ENCODE results near the gene BRINP3. TPM values are rescaled to one million over a fixed set of nuclear protein-coding genes. Genes with fewer than 3 reads are reported as not detected.

Gene BRINP3
- total RNA-seq, 1 experiment from 2014 or later: not detected

- ChIA-PET POLR2A (ENCODE audit: low non-redundant PET) (no interaction called here), CTCF (no interaction called here)
- TF ChIP-seq EZH2 (IDR thresholded peaks at IDR 0.05; ENCODE audit: borderline replicate concordance, low read depth, low read length, poor library complexity, severe bottlenecking): no peak
- no peak for TF ChIP-seq CTCF (conservative IDR thresholded peaks at IDR 0.05; ENCODE audit: low read depth, low read length)
- H3K27me3 ChIP-seq (replicated peaks; ENCODE audit: insufficient read depth, low read depth, low read length, poor library complexity): no peaks in the 10 kb centered on the region
- no peaks in the 10 kb centered on the region for H3K9me3 ChIP-seq (ENCODE audit: low read depth, low read length, poor library complexity, severe bottlenecking)
- no peaks in the 10 kb centered on the region for H3K36me3 ChIP-seq (ENCODE audit: insufficient read depth, low read length, poor library complexity, severe bottlenecking)
- intact Hi-C loops (cut with micrococcal nuclease; ENCODE audit: unreplicated experiment): no loop called here
- DNase-seq (ENCODE audit: low spot score): no peak
- no TSS peak for BruUV-seq (replicated peaks)
- no peak overlapping the region for H3K4me3 ChIP-seq (ENCODE audit: low read depth, low read length, poor library complexity, severe bottlenecking)
- H3K4me1 ChIP-seq (ENCODE audit: insufficient read depth, low read length, poor library complexity, severe bottlenecking): no peaks in the 10 kb centered on the region
- H3K27ac ChIP-seq (ENCODE audit: low read depth, low read length, poor library complexity, severe bottlenecking): no peak overlapping the region
Observed at GRCh38 chr1:190367200-190367599, 110.5 kb downstream of the BRINP3 start.

- Histone ChIP-seq H3K27me3 (replicated peaks; ENCODE audit: insufficient read depth, low read depth, low read length, poor library complexity) (no peaks in the 10 kb centered on the region), H3K4me3 (ENCODE audit: low read depth, low read length, poor library complexity, severe bottlenecking) (no peak overlapping the region), H3K9me3 (ENCODE audit: low read depth, low read length, poor library complexity, severe bottlenecking) (no peaks in the 10 kb centered on the region), H3K36me3 (ENCODE audit: insufficient read depth, low read length, poor library complexity, severe bottlenecking) (no peaks in the 10 kb centered on the region), H3K27ac (ENCODE audit: low read depth, low read length, poor library complexity, severe bottlenecking) (no peak overlapping the region), H3K4me1 (ENCODE audit: insufficient read depth, low read length, poor library complexity, severe bottlenecking) (no peaks in the 10 kb centered on the region)
- no TSS peak for BruUV-seq (replicated peaks)
- POLR2A ChIA-PET (ENCODE audit: low non-redundant PET): no interaction called here
- intact Hi-C loops (cut with micrococcal nuclease; ENCODE audit: unreplicated experiment): no loop called here
- no peak for TF ChIP-seq CTCF (conservative IDR thresholded peaks at IDR 0.05; ENCODE audit: low read depth, low read length)
- TF ChIP-seq EZH2 (IDR thresholded peaks at IDR 0.05; ENCODE audit: borderline replicate concordance, low read depth, low read length, poor library complexity, severe bottlenecking): no peak
- DNase-seq (ENCODE audit: low spot score): no peak
- CTCF ChIA-PET: no interaction called here
Observed at GRCh38 chr1:190365283-190365682, 112.4 kb downstream of the BRINP3 start.

GRCh38 chr1:190353538-190354101 lies 124.0 kb downstream of the BRINP3 start:
- TF ChIP-seq EZH2 (IDR thresholded peaks at IDR 0.05; ENCODE audit: borderline replicate concordance, low read depth, low read length, poor library complexity, severe bottlenecking) (no peak), CTCF (conservative IDR thresholded peaks at IDR 0.05; ENCODE audit: low read depth, low read length) (no peak)
- BruUV-seq (replicated peaks): no TSS peak
- Histone ChIP-seq H3K27me3 (replicated peaks; ENCODE audit: insufficient read depth, low read depth, low read length, poor library complexity) (no peaks in the 10 kb centered on the region), H3K27ac (ENCODE audit: low read depth, low read length, poor library complexity, severe bottlenecking) (no peak overlapping the region), H3K36me3 (ENCODE audit: insufficient read depth, low read length, poor library complexity, severe bottlenecking) (no peaks in the 10 kb centered on the region), H3K9me3 (ENCODE audit: low read depth, low read length, poor library complexity, severe bottlenecking) (no peaks in the 10 kb centered on the region), H3K4me3 (ENCODE audit: low read depth, low read length, poor library complexity, severe bottlenecking) (no peak overlapping the region), H3K4me1 (ENCODE audit: insufficient read depth, low read length, poor library complexity, severe bottlenecking) (no peaks in the 10 kb centered on the region)
- intact Hi-C loops (cut with micrococcal nuclease; ENCODE audit: unreplicated experiment): no loop called here
- no peak for DNase-seq (ENCODE audit: low spot score)
- POLR2A ChIA-PET (ENCODE audit: low non-redundant PET): no interaction called here
- CTCF ChIA-PET: interaction anchor here (1.0 kb wide), 1 partner anchor 30 kb away, joined by 3 read pairs; no protein-coding TSS in a partner anchor
